ENCODE data around the gene KLF14. TPM values are rescaled to one million over a fixed set of nuclear protein-coding genes. Genes with fewer than 3 reads are reported as not detected.
"Not testable (repeated sequence)": the region's sequence is repeated elsewhere in the genome, so short reads cannot be mapped to it uniquely, and the experiment has no call there.

KLF14 gene
- total and polyA plus RNA-seq, 3 experiments from 2014 or later = not detected

GRCh38 chr7:130701650-130702049 is 32.4 kb downstream of the KLF14 start:
- POLR2A ChIA-PET = no interaction called here
- no peak overlapping the region for H3K4me3 Mint-ChIP-seq
- no peaks in the 10 kb centered on the region for H3K9me3 ChIP-seq (ENCODE audit: low read length)
- no peaks in the 10 kb centered on the region for H3K36me3 ChIP-seq (ENCODE audit: insufficient read depth, low read length)
- no peaks in the 10 kb centered on the region for H3K4me1 ChIP-seq (ENCODE audit: insufficient read depth, low read length)
- H3K9me3 Mint-ChIP-seq = peaks cover 0 to 3% (median 2%) of the 10 kb centered on the region in 5 donors
- peaks cover 0 to 6% (median 0%) of the 10 kb centered on the region in 3 donors for H3K36me3 Mint-ChIP-seq
- H3K27me3 ChIP-seq (ENCODE audit: insufficient read depth, low read length, poor library complexity, severe bottlenecking) = no peaks in the 10 kb centered on the region
- peaks cover 2 to 22% of the 10 kb centered on the region in 2 donors for H3K27me3 Mint-ChIP-seq
- no peak for DNase-seq
- no peak overlapping the region for H3K4me3 ChIP-seq (ENCODE audit: low read length)
- H3K27ac ChIP-seq (ENCODE audit: low read depth, low read length) = no peak overlapping the region
- H3K4me1 Mint-ChIP-seq = no peaks in the 10 kb centered on the region
- CTCF ChIA-PET = no interaction called here
- no peak overlapping the region for H3K27ac Mint-ChIP-seq

- Mint-ChIP-seq H3K4me3 (no peak overlapping the region), H3K27me3 (peaks cover 2 to 15% of the 10 kb centered on the region in 2 donors), H3K4me1 (no peaks in the 10 kb centered on the region), H3K27ac (no peak overlapping the region), H3K9me3 (peaks cover 0 to 2% (median 0%) of the 10 kb centered on the region in 5 donors), H3K36me3 (peaks cover 0 to under 1% (median 0%) of the 10 kb centered on the region in 3 donors)
- H3K27me3 ChIP-seq (ENCODE audit: insufficient read depth, low read length, poor library complexity, severe bottlenecking) = no peaks in the 10 kb centered on the region
- no peaks in the 10 kb centered on the region for H3K4me1 ChIP-seq (ENCODE audit: insufficient read depth, low read length)
- H3K9me3 ChIP-seq (ENCODE audit: low read length) = no peaks in the 10 kb centered on the region
- H3K36me3 ChIP-seq (ENCODE audit: insufficient read depth, low read length) = no peaks in the 10 kb centered on the region
- ChIA-PET POLR2A (no interaction called here), CTCF (no interaction called here)
- H3K4me3 ChIP-seq (ENCODE audit: low read length) = no peak overlapping the region
- DNase-seq = no peak
- no peak overlapping the region for H3K27ac ChIP-seq (ENCODE audit: low read depth, low read length)
These were observed 33.2 kb downstream of the KLF14 start for GRCh38 chr7:130700760-130701159.

GRCh38 chr7:130699686-130700085 is 34.3 kb downstream of the KLF14 start:
- POLR2A ChIA-PET = interaction anchor here (0.5 kb wide), 1 partner anchor 13 kb away, joined by 3 read pairs; no protein-coding TSS in a partner anchor
- Mint-ChIP-seq H3K9me3 (peaks cover 0 to 2% (median 0%) of the 10 kb centered on the region in 5 donors), H3K27ac (peak overlapping the region in 1 of 8 donors; percentile 61), H3K27me3 (peaks cover 2 to 15% of the 10 kb centered on the region in 2 donors), H3K36me3 (no peaks in the 10 kb centered on the region), H3K4me3 (no peak overlapping the region), H3K4me1 (no peaks in the 10 kb centered on the region)
- no peaks in the 10 kb centered on the region for H3K4me1 ChIP-seq (ENCODE audit: insufficient read depth, low read length)
- CTCF ChIA-PET = no interaction called here
- H3K27ac ChIP-seq (ENCODE audit: low read depth, low read length) = no peak overlapping the region
- no peaks in the 10 kb centered on the region for H3K36me3 ChIP-seq (ENCODE audit: insufficient read depth, low read length)
- H3K9me3 ChIP-seq (ENCODE audit: low read length) = no peaks in the 10 kb centered on the region
- no peaks in the 10 kb centered on the region for H3K27me3 ChIP-seq (ENCODE audit: insufficient read depth, low read length, poor library complexity, severe bottlenecking)
- H3K4me3 ChIP-seq (ENCODE audit: low read length) = no peak overlapping the region
- no peak for DNase-seq

GRCh38 chr7:130697820-130698219 is 36.2 kb downstream of the KLF14 start:
- no peak overlapping the region for H3K27ac Mint-ChIP-seq
- Histone ChIP-seq H3K27ac (ENCODE audit: low read depth, low read length) (no peak overlapping the region), H3K9me3 (ENCODE audit: low read length) (no peaks in the 10 kb centered on the region), H3K36me3 (ENCODE audit: insufficient read depth, low read length) (no peaks in the 10 kb centered on the region), H3K27me3 (ENCODE audit: insufficient read depth, low read length, poor library complexity, severe bottlenecking) (no peaks in the 10 kb centered on the region), H3K4me3 (ENCODE audit: low read length) (no peak overlapping the region), H3K4me1 (ENCODE audit: insufficient read depth, low read length) (no peaks in the 10 kb centered on the region)
- no peaks in the 10 kb centered on the region for H3K4me1 Mint-ChIP-seq
- no peaks in the 10 kb centered on the region for H3K36me3 Mint-ChIP-seq
- peaks cover 0 to 2% (median 0%) of the 10 kb centered on the region in 5 donors for H3K9me3 Mint-ChIP-seq
- H3K27me3 Mint-ChIP-seq = peaks cover 5 to 9% of the 10 kb centered on the region in 2 donors
- ChIA-PET POLR2A (no interaction called here), CTCF (no interaction called here)
- no peak overlapping the region for H3K4me3 Mint-ChIP-seq
- DNase-seq = no peak

GRCh38 chr7:130695840-130696239 is 38.2 kb downstream of the KLF14 start:
- Histone ChIP-seq H3K4me1 (ENCODE audit: insufficient read depth, low read length) (no peaks in the 10 kb centered on the region), H3K27me3 (ENCODE audit: insufficient read depth, low read length, poor library complexity, severe bottlenecking) (no peaks in the 10 kb centered on the region), H3K4me3 (ENCODE audit: low read length) (no peak overlapping the region), H3K9me3 (ENCODE audit: low read length) (no peaks in the 10 kb centered on the region), H3K27ac (ENCODE audit: low read depth, low read length) (no peak overlapping the region), H3K36me3 (ENCODE audit: insufficient read depth, low read length) (no peaks in the 10 kb centered on the region)
- Mint-ChIP-seq H3K9me3 (peaks cover 0 to 17% (median 16%) of the 10 kb centered on the region in 5 donors), H3K4me3 (no peak overlapping the region), H3K27me3 (peaks cover 6% of the 10 kb centered on the region in 2 donors), H3K27ac (no peak overlapping the region), H3K36me3 (peaks cover 0 to 12% (median 0%) of the 10 kb centered on the region in 3 donors), H3K4me1 (no peaks in the 10 kb centered on the region)
- ChIA-PET POLR2A (no interaction called here), CTCF (no interaction called here)
- DNase-seq = peak in 1 of 5 donors; percentile 1

- H3K4me1 ChIP-seq (ENCODE audit: insufficient read depth, low read length); CTCF ChIA-PET; H3K4me1 Mint-ChIP-seq; H3K4me3 ChIP-seq (ENCODE audit: low read length); H3K27me3 ChIP-seq (ENCODE audit: insufficient read depth, low read length, poor library complexity, severe bottlenecking); H3K27ac Mint-ChIP-seq; H3K9me3 ChIP-seq (ENCODE audit: low read length); H3K27ac ChIP-seq (ENCODE audit: low read depth, low read length); H3K4me3 Mint-ChIP-seq; DNase-seq; H3K36me3 ChIP-seq (ENCODE audit: insufficient read depth, low read length); POLR2A ChIA-PET; H3K27me3 Mint-ChIP-seq: not testable (repeated sequence)
- Mint-ChIP-seq H3K36me3 (peaks cover 0 to 12% (median 0%) of the 10 kb centered on the region in 3 donors), H3K9me3 (peaks cover 0 to 25% (median 19%) of the 10 kb centered on the region in 5 donors)
These were observed 41.6 kb downstream of the KLF14 start for GRCh38 chr7:130692396-130692795.

GRCh38 chr7:130689683-130690082 is 44.3 kb downstream of the KLF14 start:
- Mint-ChIP-seq H3K27me3 (peaks cover 6 to 10% of the 10 kb centered on the region in 2 donors), H3K36me3 (peaks cover 0 to 12% (median 0%) of the 10 kb centered on the region in 3 donors), H3K9me3 (peaks cover 0 to 25% (median 20%) of the 10 kb centered on the region in 5 donors), H3K4me3 (no peak overlapping the region), H3K4me1 (no peaks in the 10 kb centered on the region), H3K27ac (no peak overlapping the region)
- Histone ChIP-seq H3K9me3 (ENCODE audit: low read length) (no peaks in the 10 kb centered on the region), H3K4me1 (ENCODE audit: insufficient read depth, low read length) (no peaks in the 10 kb centered on the region), H3K4me3 (ENCODE audit: low read length) (no peak overlapping the region), H3K36me3 (ENCODE audit: insufficient read depth, low read length) (no peaks in the 10 kb centered on the region), H3K27ac (ENCODE audit: low read depth, low read length) (no peak overlapping the region), H3K27me3 (ENCODE audit: insufficient read depth, low read length, poor library complexity, severe bottlenecking) (no peaks in the 10 kb centered on the region)
- DNase-seq = no peak
- CTCF ChIA-PET = no interaction called here
- POLR2A ChIA-PET = no interaction called here

GRCh38 chr7:130683026-130683425 is 51.0 kb downstream of the KLF14 start:
- no peaks in the 10 kb centered on the region for H3K4me1 ChIP-seq (ENCODE audit: insufficient read depth, low read length)
- POLR2A ChIA-PET = no interaction called here
- DNase-seq = no peak
- Mint-ChIP-seq H3K9me3 (peaks cover 0 to 2% (median 0%) of the 10 kb centered on the region in 5 donors), H3K27ac (no peak overlapping the region), H3K27me3 (peaks cover 3 to 27% of the 10 kb centered on the region in 2 donors), H3K4me3 (no peak overlapping the region), H3K4me1 (no peaks in the 10 kb centered on the region), H3K36me3 (no peaks in the 10 kb centered on the region)
- no peaks in the 10 kb centered on the region for H3K9me3 ChIP-seq (ENCODE audit: low read length)
- H3K36me3 ChIP-seq (ENCODE audit: insufficient read depth, low read length) = no peaks in the 10 kb centered on the region
- no peaks in the 10 kb centered on the region for H3K27me3 ChIP-seq (ENCODE audit: insufficient read depth, low read length, poor library complexity, severe bottlenecking)
- CTCF ChIA-PET = no interaction called here
- no peak overlapping the region for H3K4me3 ChIP-seq (ENCODE audit: low read length)
- H3K27ac ChIP-seq (ENCODE audit: low read depth, low read length) = no peak overlapping the region

All from CD8-positive, alpha-beta memory T cell (primary cell).